Measurements from ENCODE around the gene BBLN.
"Not testable (repeated sequence)": the region's sequence is repeated elsewhere in the genome, so short reads cannot be mapped to it uniquely, and the experiment has no call there.

BBLN gene

DNA sequence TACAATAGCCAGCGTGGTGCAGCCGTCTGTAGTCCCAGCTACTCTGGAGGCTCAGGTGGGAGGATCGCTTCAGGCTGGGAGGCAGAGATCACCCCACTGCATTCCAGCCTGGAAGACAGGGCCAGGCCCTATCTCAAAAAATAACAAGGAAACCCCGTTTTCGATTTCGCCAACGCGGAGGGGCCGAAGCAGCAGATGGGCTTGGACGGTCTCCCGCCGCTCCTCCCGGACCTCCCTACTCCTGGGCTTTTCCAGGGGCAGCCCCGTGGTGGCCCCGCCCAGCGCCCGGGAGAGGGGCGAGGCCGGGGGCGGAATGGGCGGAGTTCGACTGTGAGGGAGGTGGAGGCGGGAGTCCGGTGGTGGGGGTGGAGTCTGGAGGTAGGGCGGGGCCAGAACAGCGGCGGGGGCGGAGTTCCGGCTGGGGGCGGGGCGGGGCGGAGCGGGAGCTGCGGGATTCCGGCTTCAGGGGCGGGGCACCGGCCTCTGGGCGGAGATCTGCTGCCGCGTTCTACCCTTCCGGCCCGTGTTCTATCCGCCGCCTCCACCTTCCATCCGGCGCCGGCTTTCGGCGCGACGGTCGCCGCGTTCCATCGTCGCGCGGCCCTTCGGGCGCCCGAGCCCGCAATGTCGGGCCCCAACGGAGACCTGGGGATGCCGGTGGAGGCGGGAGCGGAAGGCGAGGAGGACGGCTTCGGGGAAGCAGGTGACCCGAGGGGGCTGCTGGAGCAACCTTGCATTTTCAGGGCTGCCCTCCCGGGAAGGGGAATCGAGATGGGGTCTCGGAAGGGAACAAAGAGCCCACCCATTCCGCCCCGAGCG, at the start of gene BBLN:
TSS of gene BBLN (plus strand) at position 482 of the 819 bp plus-strand sequence. CDS start at position 625, 143 bp downstream.
- TF ChIP-seq ZFX (IDR thresholded peaks at IDR 0.05) (no peak), CTCF (conservative IDR thresholded peaks at IDR 0.05) (no peak)
- peak within 1 kb of the TSS; percentile 75 for H3K27ac ChIP-seq

- not testable (repeated sequence) for H3K27ac ChIP-seq
Measured at GRCh38 chr9:128111726-128112125, 48.3 kb upstream of the BBLN start.

DNA sequence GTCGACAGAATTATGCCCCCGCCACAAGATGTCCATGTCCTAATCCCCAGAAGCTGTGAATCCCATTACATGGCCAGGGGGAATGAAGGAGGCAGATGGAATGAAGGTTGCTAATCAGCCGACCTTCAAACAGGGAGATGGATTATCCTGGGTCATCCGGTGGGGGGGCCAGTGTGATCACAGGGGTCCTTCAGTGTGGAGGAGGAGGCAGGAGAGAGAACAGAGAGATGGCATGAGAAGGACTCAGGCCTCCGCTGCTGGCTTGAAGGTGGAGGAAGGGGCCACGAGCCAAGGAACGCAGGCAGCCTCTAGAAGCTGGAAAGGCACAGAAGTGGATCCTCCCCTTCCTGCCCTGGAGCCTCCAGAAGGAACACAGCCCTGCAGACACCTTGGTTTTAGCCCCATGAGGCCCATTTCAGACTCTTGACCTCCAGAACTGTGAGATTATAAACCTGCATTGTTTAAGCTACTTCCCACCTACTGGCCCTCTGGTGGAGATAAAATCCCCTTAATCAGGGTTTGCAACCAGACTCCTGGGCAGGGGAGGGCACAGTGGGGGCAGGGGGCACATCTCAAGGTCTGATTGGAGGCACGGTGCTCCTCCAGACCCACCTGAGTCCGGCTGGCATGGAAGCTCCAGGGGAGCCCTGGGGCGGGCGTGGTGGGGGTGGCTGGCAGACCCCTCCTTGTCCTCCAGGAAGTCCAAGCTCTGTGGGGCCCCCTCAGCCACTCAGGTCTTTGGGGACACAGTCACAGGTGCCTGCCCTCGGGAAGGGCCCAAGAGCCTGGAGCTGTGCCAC, 46.3 kb upstream of the BBLN start:
- no peak overlapping the region for H3K27ac ChIP-seq
- TF ChIP-seq CTCF (conservative IDR thresholded peaks at IDR 0.05) (no peak), ZFX (IDR thresholded peaks at IDR 0.05) (no peak)

DNA sequence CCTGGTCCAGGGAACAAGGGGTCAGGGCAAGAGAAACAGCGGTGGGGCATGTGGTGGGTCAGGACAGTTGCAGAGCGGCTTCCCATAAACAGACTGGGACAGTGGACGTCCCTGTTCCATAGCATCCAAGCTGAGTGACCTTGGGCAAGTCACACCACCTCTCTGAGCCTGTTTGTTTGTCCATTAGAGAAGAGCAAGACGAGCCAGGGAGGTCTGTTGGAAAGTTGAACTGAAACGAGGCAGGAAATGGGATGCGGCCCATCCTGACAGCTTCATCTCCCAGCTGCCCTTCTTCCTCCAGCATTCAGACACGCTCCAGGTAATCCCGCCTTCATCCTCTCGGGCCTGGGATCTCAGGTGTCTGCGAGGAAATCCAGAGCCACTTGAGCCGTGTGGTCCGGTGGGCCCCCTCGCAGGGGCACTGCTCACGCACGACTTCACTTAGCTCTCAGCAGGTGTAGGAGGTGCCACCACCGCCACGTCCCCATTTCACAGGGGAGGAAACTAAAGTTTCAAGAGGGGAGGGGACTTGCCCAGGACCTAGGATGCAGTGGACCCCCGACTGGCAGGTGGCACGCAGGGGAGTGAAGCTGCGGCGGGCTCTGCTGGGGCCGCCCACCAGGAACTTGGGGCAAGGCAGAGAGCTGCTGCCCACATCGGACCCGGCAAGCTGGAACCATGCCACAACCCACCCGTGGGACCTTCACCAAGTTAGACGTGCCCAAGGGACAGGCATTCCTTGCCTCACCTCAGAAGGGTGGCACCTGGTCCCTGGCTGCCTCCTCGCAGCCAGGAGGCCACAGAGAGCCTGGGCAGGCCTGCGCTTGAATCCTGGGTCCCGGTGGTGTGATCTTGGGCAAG, 45.5 kb upstream of the BBLN start:
- no peak overlapping the region for H3K27ac ChIP-seq

GRCh38 chr9:128115187-128116103, 44.6 kb upstream of the BBLN start:
- no peak overlapping the region for H3K27ac ChIP-seq
- TF ChIP-seq CTCF (conservative IDR thresholded peaks at IDR 0.05) (no peak), ZFX (IDR thresholded peaks at IDR 0.05) (no peak)

More for the DNA sequence above, 45.5 kb upstream of the BBLN start:
- TF ChIP-seq ZFX (IDR thresholded peaks at IDR 0.05) (no peak), CTCF (conservative IDR thresholded peaks at IDR 0.05) (no peak)

- TF ChIP-seq CTCF (conservative IDR thresholded peaks at IDR 0.05) = no peak
- TF ChIP-seq ZFX (IDR thresholded peaks at IDR 0.05) = no peak
- H3K27ac ChIP-seq = no peak overlapping the region
Measured at GRCh38 chr9:128116104-128117083, 43.7 kb upstream of the BBLN start.
